Liver (tissue), 2 donors: ENCODE measurements around the gene HCRTR1.

Experiments used
- CTCF ChIP-seq: fragments of 150-350 bp; IDR thresholded peaks from 2 replicates; pipeline ENCODE4 v1.5.1; 2017; ENCODE audit warnings: improper control_type of control experiment, low read depth, low read length; ENCODE audit not compliant: missing input control
- YY1 ChIP-seq: IDR thresholded peaks from 2 replicates; pipeline ENCODE4 v1.6.1; 2016; ENCODE audit warnings: antibody characterized with exemption, mild to moderate bottlenecking
- donor health status: healthy.

DNA sequence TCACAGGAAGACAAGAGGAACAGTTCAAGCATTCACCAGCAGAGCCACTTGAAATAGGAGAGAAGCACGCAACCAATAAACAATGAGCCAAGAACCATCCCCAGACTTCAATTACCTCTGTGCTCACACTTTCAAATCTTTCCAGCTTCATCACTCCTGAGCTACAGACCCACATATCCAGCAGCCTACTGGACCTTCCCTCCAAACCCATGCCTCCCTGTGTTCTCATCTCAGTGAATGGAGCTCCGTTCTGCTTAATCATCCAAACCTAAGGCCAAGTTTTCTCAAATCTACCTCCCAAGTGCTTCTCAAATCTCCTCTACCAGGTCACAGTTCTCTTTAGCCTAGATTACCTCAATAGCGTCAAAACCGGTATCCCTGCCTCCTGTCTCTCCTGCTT lies 23.5 kb downstream of the HCRTR1 start:
- TF ChIP-seq CTCF (no peak), YY1 (no peak)
